ENCODE data around the gene TRAF2.
A peak's percentile ranks its signal among the peaks of the same experiment; 100 is the strongest.

TRAF2 gene

GRCh38 chr9:136962701-136963248, 76.5 kb downstream of the TRAF2 start:
- no peak for DNase-seq

DNA sequence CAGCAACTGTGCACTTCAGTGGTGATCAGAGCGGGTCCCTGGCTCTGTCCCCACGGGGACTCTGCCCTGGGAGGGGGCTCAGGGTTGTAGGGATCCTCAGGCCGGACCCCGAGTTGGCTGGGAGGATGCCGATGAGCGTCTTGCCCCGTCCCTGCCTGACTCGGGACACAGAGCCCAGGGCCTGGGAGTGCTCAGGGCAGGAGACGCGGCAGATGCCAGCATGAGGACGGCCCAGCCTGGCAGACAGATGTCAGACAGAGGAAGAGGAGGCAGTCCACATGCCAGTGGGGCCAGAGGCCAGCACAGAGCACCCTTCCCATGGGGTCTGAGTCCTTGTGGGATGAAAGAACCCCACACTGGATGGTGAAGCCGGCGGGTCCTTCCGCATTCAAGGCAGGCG, 77.0 kb downstream of the TRAF2 start:
- DNase-seq = no peak

- DNase-seq = no peak
Measured at GRCh38 chr9:136963751-136964150, 77.4 kb downstream of the TRAF2 start.

GRCh38 chr9:136964171-136964689, 77.9 kb downstream of the TRAF2 start:
- DNase-seq = no peak

GRCh38 chr9:136964833-136965422, 78.6 kb downstream of the TRAF2 start:
- DNase-seq = no peak

GRCh38 chr9:136965771-136966484, 79.6 kb downstream of the TRAF2 start:
- peak; percentile 78 for DNase-seq

GRCh38 chr9:136968333-136969127, 82.2 kb downstream of the TRAF2 start:
- no peak for DNase-seq

DNA sequence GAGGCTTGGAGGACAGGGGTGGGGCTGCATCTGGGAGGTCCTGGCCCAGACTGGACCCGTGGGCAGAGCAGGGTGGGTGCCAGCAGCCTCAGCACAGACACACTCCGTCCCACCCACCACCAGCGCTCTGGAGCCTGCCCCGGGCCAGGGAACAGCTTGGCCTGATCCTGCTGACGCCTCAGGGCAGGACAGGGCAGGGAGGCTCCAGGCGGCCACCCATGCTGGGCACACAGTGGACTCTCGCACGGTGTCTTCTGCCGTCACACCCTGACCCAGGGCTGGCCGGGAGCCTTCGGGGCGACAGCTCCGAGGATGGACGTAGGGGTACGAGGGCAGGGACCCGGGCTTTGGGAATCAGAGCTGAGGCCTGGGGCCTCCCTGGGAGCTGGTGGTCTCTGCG, 82.8 kb downstream of the TRAF2 start:
- no peak for DNase-seq

GRCh38 chr9:136969774-136970173, 83.5 kb downstream of the TRAF2 start:
- DNase-seq = no peak

DNA sequence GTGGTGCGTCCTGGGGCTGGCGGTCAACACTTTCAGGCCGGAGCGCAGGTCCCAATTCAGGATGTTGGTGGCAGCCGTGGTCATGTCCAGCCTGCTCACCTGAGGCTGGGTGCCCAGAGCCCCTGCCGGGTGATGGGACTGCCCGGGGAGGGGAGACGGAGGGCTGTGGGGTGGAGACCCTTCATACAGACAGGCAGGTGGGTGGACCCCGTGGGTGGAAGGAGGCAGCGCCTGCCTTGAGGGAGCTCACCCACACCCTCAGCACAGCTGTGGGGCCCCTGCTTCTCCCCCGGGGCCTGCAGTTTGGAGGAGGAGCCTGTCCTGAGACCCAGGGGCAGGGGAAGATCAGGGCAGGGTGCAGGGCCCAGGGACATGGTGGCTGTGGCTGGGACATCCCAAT, 84.0 kb downstream of the TRAF2 start:
- no peak for DNase-seq

DNA sequence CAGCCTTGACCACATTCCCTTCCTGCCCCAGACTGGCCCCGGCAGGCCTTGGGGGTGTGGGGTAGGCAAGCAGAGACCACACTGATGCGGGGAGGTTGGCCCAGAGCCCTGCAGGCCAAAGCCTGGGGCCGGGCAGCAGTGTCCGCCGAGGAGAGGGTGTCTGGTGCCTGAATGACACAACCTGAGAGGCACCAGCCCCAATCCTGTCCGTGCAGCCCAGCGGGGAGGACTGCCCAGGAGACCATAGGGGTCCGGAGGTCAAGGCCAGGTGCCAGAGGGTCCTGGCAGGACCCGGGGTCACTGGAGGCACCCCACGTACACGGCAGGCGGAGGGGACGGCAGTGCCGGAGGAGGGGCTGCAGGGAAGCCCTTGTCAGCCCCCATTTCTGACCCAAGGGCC, 85.4 kb downstream of the TRAF2 start:
- DNase-seq = no peak

DNA sequence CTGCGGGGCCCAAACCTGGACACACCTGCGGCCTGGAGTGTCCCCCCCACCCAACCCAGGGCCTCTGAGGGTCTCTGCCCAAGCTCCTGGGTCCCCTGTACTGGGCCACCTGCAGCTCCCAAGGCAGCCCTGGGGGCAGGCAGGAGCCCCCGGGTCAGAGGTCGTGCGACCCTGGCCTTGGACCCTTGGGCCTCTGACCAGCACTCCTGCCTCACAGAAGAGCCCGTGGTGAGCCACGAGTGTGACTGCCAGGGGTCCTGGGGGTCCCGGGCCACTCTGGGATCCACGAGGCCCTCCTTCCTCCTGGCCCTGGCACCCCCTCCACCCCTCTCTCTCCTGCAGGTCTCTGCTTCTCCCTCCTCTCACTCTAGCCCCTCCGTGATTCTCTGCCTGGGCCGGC, 86.0 kb downstream of the TRAF2 start:
- DNase-seq = no peak

- no peak for DNase-seq
Measured at GRCh38 chr9:136972743-136973142, 86.4 kb downstream of the TRAF2 start.

- DNase-seq = no peak
Measured at GRCh38 chr9:136973618-136974617, 87.6 kb downstream of the TRAF2 start.

GRCh38 chr9:136974817-136975535, 88.7 kb downstream of the TRAF2 start:
- no peak for DNase-seq

- peak; percentile 40 for DNase-seq
Measured at GRCh38 chr9:136975644-136976043, 89.3 kb downstream of the TRAF2 start.
